HEK293T (cell line): ENCODE data around the gene ELF2.
"Not testable (repeated sequence)": the region's sequence is repeated elsewhere in the genome, so short reads cannot be mapped to it uniquely, and the experiment has no call there.

ENCODE experiments used
- CTCF ChIA-PET: fragments of 350-600 bp; formaldehyde crosslinking; extraction: SDS; loops from one replicate; lab custom pipeline; 2021; ENCODE audit warnings: antibody characterized with exemption, inconsistent platforms; lab: Yijun Ruan, JAX
- POLR2A ChIA-PET: fragments of 350-600 bp; formaldehyde crosslinking; extraction: SDS; loops from one replicate; lab custom pipeline; 2020; ENCODE audit warnings: antibody characterized with exemption, inconsistent platforms; lab: Yijun Ruan, JAX
- DNase-seq: peaks from one replicate; pipeline ENCODE4 v3.0.0; 2012; ENCODE audit warnings: mixed read lengths; ENCODE audit errors: extremely low spot score
- ARNT ChIP-seq: fragments of 450-650 bp; IDR thresholded peaks from 2 replicates; pipeline ENCODE4 v1.6.1; 2017; ENCODE audit warnings: mild to moderate bottlenecking
- BHLHE40 ChIP-seq: fragments of 450-650 bp; IDR thresholded peaks from 2 replicates; pipeline ENCODE4 v1.6.1; 2016; ENCODE audit warnings: mild to moderate bottlenecking, moderate library complexity, borderline replicate concordance
- CTBP1 ChIP-seq: fragments of 450-650 bp; IDR thresholded peaks from 2 replicates; pipeline ENCODE4 v1.6.1; 2016; ENCODE audit warnings: borderline replicate concordance
- ELF4 ChIP-seq: fragments of 450-650 bp; IDR thresholded peaks from 2 replicates; pipeline ENCODE4 v1.6.1; 2017; ENCODE audit warnings: antibody characterized with exemption
- FOXA1 ChIP-seq: fragments of 450-650 bp; IDR thresholded peaks from 2 replicates; pipeline ENCODE4 v1.6.1; 2016; ENCODE audit warnings: mild to moderate bottlenecking
- FOXK2 ChIP-seq: fragments of 450-650 bp; IDR thresholded peaks from 2 replicates; pipeline ENCODE4 v1.6.1; 2016; ENCODE audit warnings: mild to moderate bottlenecking
- FOXM1 ChIP-seq: fragments of 450-650 bp; IDR thresholded peaks from 2 replicates; pipeline ENCODE4 v1.6.1; 2017; ENCODE audit warnings: mild to moderate bottlenecking, borderline replicate concordance
- HDGF ChIP-seq: fragments of 450-650 bp; IDR thresholded peaks from 2 replicates; pipeline ENCODE4 v1.6.1; 2017; ENCODE audit warnings: antibody characterized with exemption, borderline replicate concordance
- L3MBTL2 ChIP-seq: fragments of 450-650 bp; conservative IDR thresholded peaks from 2 replicates; pipeline ENCODE4 v1.6.1; 2016; ENCODE audit warnings: mild to moderate bottlenecking
- LEF1 ChIP-seq: fragments of 450-650 bp; IDR thresholded peaks from 2 replicates; pipeline ENCODE4 v1.6.1; 2017; ENCODE audit warnings: mild to moderate bottlenecking, borderline replicate concordance
- NFRKB ChIP-seq: fragments of 450-650 bp; IDR thresholded peaks from 2 replicates; pipeline ENCODE4 v1.6.1; 2016; ENCODE audit warnings: mild to moderate bottlenecking, moderate library complexity
- SP1 ChIP-seq: fragments of 450-650 bp; IDR thresholded peaks from 2 replicates; pipeline ENCODE4 v1.6.1; 2017
- SUZ12 ChIP-seq: fragments of 450-650 bp; IDR thresholded peaks from 2 replicates; pipeline ENCODE4 v1.6.1; 2016; ENCODE audit warnings: mild to moderate bottlenecking
- TARDBP ChIP-seq: fragments of 450-650 bp; IDR thresholded peaks from 2 replicates; pipeline ENCODE4 v1.6.1; 2016
- ZNF384 ChIP-seq: fragments of 450-650 bp; IDR thresholded peaks from 2 replicates; pipeline ENCODE4 v1.6.1; 2016
- TF ChIP-seq, protein P1 (sequence below): fragments of 450-650 bp; IDR thresholded peaks from 2 replicates; pipeline ENCODE4 v1.6.1; 2016

Gene ELF2

DNA sequence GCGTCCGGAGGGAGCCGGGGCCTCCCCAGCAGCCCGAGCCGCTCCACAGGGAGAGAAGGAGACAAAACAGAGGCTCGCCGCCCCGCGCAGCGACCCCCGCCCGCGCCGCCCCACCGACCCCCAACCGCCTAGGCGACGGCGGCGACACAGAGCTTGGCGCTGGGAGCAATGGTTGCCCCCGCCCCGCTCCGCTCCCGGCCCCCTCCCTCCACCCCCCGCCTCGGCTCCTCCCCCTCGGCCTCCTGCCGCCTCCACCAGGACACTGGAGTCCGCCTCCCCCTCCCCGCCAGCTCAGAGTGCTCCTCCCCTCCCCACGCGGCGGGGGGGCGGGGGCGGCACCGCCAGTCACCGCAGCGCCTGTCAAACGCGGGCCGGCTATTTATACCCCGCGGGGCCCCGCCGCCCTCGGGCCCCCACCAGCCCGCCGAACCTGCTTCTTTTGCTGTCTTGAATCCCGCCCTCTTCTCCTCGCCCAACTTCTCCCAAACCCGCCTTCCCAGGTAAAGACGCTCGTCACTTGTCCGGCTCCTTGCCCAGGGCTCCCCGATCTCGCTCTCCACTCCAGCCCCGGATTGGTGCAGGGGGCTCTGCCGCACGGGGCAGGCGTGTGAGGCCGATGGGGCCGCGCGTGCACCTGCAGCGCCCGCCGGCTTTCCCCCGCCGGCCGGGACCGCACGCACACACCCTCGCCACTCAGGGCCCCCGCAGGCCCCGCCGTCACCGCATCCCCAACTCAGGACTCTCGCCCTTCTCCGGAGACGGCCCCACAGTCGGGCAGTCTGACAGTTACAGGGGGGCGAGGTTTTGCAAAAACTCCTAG is at the start of gene ELF2:
TSS of gene ELF2 (minus strand) at position 170 of the 820 bp plus-strand sequence. CDS start 39,517 bp downstream, outside the sequence.
- ChIA-PET POLR2A (interaction anchor here (0.6 to 3.8 kb wide), 30 partner anchors 9 to 488 kb away, joined by 3 to 50 read pairs (median 5); partner anchors contain the start of genes MGST2, NAA15, NDUFC1 and SETD7), CTCF (interaction anchor here (1.0 to 2.6 kb wide), 3 partner anchors 9 to 119 kb away, joined by 4 to 15 read pairs (median 9); no protein-coding TSS in a partner anchor)
- TF ChIP-seq, protein P1, sequence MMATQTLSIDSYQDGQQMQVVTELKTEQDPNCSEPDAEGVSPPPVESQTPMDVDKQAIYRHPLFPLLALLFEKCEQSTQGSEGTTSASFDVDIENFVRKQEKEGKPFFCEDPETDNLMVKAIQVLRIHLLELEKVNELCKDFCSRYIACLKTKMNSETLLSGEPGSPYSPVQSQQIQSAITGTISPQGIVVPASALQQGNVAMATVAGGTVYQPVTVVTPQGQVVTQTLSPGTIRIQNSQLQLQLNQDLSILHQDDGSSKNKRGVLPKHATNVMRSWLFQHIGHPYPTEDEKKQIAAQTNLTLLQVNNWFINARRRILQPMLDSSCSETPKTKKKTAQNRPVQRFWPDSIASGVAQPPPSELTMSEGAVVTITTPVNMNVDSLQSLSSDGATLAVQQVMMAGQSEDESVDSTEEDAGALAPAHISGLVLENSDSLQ: peak; percentile 81
- TF ChIP-seq CTBP1 (peak; percentile 31; the same call in 1 of the 2 replicates), ZNF384 (no peak), LEF1 (0 out of 2 replicates have a peak, but pooled peaks have one; percentile 66), ARNT (peak; percentile 75; the same call in 1 of the 2 replicates)
- DNase-seq: peak; percentile 88

DNA sequence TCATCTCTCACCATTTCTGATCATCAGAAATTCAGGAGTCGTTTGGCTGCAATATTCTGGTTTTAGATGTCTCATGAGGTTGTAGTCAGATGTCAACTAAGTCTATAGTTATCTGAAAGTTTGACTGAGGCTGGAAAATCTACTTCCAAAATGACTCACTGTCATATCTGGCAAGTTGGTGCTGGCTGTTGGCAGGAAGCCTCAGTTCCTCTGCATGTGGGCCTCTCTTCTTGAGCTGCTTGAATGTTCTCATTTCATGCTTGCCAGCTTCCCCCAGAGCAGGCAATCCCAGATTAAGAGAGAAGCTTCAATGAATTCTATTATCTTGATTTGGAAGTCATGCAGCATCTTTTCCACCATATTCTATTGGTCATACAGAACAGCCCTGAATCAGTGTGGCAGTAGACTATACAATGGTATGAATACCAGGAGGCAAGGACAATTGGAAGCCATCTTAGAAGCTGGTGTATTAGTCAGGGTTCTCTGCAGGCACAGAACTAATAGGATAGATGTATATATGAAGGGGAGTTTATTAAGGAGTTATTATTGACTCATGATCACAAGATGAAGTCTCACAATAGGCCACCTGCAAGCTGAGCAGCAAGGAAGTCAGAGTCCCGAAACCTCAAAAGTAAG is 46.8 kb upstream of the ELF2 start:
- ChIA-PET CTCF (interaction anchor here (0.9 kb wide), 1 partner anchor 138 kb away, joined by 3 read pairs; no protein-coding TSS in a partner anchor), POLR2A (interaction anchor here (1.4 kb wide), 2 partner anchors 48 to 77 kb away, joined by 3 to 6 read pairs; partner anchors contain the start of gene NAA15)
- no peak for TF ChIP-seq SUZ12
- TF ChIP-seq ZNF384: no peak
- TF ChIP-seq TARDBP: no peak
- DNase-seq: no peak

DNA sequence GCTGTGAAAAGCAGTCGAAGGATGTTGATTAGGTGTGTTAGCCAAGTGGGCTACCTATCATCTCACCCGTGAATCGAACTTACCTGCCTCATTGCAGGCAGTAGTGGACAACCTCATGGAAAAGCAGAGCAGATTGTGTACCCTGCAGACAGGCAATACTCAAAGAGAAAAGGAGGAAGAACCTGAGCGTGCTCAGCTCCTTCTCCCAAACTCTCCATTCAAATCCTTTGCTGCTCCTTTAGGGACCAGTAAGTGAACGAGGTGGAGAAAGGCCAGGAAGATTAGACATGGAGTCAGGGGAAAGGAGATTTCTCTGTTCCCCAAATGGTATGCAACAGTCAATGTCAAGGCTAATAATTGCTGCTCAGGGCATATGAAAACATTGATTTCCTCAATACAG is 45.2 kb upstream of the ELF2 start:
- ChIA-PET POLR2A (no interaction called here), CTCF (interaction anchor here (0.5 to 1.0 kb wide), 3 partner anchors 10 to 194 kb away, joined by 3 to 4 read pairs (median 3); no protein-coding TSS in a partner anchor)
- DNase-seq: no peak
- TF ChIP-seq ELF4: no peak
- no peak for TF ChIP-seq LEF1
- TF ChIP-seq SUZ12: no peak
- no peak for TF ChIP-seq L3MBTL2
- no peak for TF ChIP-seq TARDBP
- no peak for TF ChIP-seq FOXM1
- TF ChIP-seq NFRKB: no peak
- no peak for TF ChIP-seq BHLHE40
- TF ChIP-seq ARNT: no peak
- no peak for TF ChIP-seq SP1
- TF ChIP-seq, protein P1: no peak
- TF ChIP-seq CTBP1: no peak
- no peak for TF ChIP-seq ZNF384

DNA sequence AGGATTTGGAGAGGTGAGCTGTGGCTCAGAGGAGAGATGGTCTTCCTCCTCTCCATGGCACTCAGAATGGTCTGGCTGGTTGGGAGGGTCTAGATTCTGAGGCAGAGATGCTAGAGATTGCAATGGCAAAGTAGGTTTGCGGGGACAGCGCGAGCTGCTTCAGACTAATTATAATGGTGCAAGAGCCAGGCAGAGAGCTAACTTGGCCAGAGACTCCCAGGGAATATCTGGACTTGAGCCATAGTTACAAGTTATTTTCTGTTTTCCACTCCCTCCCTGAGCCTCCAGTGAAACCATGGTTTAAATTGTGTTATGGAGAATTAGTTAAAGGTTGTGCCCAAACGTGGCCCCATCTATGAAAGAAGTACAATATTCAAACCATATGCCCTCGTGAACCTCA is 44.7 kb upstream of the ELF2 start:
- CTCF ChIA-PET: interaction anchor here (0.8 to 1.0 kb wide), 2 partner anchors 11 to 191 kb away, joined by 3 to 4 read pairs; no protein-coding TSS in a partner anchor
- no peak for DNase-seq
- TF ChIP-seq FOXK2 (no peak), TARDBP (no peak), SUZ12 (no peak)
- POLR2A ChIA-PET: no interaction called here

DNA sequence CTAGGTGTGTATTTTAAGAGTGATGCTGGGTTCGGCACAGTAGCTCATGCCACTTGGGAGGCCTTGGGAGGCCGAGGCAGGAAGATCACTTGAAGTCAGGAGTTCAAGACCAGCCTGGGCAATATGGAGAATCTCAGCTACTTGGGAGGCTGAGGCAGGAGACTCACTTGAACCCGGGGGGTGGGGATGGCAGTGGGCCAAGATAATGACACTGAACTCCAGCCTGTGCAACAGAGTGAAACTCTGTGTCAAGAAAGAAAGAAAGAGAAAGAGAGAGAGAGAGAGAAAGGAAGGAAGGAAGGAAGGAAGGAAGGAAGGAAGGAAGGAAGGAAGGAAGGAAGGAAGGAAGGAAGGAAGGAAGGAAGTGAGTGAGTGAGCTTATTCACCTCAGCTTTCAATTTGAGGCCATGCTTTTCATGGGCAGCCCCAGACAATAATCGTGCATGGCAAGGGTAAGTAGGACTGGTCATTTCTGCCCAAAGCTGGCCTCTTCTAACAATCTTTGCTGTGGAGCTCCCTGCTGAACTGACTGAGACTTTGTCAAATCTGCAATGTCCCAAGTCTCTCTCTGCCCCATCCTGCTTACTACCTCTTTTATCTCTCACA is 42.5 kb upstream of the ELF2 start:
- TF ChIP-seq HDGF (no peak), ZNF384 (no peak), SP1 (no peak), SUZ12 (no peak), FOXM1 (no peak), NFRKB (no peak), ARNT (no peak), ELF4 (no peak), BHLHE40 (no peak), FOXK2 (no peak), TARDBP (no peak), LEF1 (no peak), L3MBTL2 (no peak), FOXA1 (no peak)
- CTCF ChIA-PET: interaction anchor here (1.0 to 1.2 kb wide), 2 partner anchors 62 to 76 kb away, joined by 3 read pairs; no protein-coding TSS in a partner anchor
- no peak for DNase-seq
- POLR2A ChIA-PET: interaction anchor here (1.9 kb wide), 1 partner anchor 82 kb away, joined by 8 read pairs; the partner anchor contains the start of gene NAA15

DNA sequence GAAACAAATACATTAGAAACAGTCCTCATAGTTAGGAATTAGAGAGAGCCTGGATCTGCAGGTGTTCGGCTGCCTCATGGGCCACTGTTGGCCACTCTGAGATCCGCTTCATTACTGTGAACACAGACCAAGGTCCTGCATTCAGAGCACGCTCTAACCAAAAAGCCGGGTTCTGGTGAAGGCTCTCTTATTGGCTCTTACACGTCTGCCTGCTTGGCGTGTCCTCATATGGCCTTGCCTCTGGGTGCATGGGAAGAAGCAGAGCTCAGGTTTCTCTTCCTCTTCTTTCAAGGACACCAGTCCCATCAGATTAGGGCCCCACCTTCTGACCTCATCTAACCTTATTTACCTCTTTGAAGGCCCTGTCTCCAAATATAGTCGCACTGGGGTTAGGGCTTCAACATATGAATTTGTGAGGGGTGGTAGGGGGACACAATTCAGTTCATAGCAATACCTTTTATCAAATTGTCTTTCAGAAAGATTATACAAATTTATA is 37.1 kb upstream of the ELF2 start:
- TF ChIP-seq, protein P1: no peak
- TF ChIP-seq FOXM1 (no peak), NFRKB (no peak), ZNF384 (no peak), ARNT (no peak), FOXA1 (no peak), LEF1 (no peak), L3MBTL2 (no peak; the same call in 1 of the 2 replicates), HDGF (no peak), TARDBP (no peak), ELF4 (no peak), SP1 (no peak), FOXK2 (no peak), CTBP1 (no peak), BHLHE40 (no peak), SUZ12 (no peak)
- ChIA-PET CTCF (interaction anchor here (1.3 kb wide), 1 partner anchor 81 kb away, joined by 3 read pairs; no protein-coding TSS in a partner anchor), POLR2A (interaction anchor here (0.7 to 1.5 kb wide), 3 partner anchors 36 to 87 kb away, joined by 3 to 5 read pairs (median 4); partner anchors contain the start of gene ELF2)
- peak; percentile 29 for DNase-seq

DNA sequence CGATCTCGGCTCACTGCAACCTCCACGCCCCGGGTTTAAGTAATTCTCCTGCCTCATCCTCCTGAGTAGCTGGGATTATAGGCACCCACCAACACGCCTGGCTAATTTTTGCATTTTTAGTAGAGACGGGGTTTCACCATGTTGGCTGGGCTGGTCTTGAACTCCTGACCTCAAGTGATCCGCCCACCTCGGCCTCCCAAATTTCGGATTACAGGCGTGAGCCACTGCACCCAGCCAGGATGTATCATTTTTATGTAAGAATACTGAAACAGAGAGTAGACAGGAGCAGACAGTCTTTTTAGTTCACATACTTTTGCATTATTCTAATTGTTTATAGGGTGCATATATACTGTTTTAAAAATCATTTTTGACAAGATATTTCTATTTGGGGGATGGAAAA is 36.6 kb upstream of the ELF2 start:
- DNase-seq, CTCF ChIA-PET: not testable (repeated sequence)
- POLR2A ChIA-PET: interaction anchor here (1.5 kb wide), 1 partner anchor 36 kb away, joined by 5 read pairs; the partner anchor contains the start of gene ELF2
